ENCODE measurements around the gene SALL2.
"Not testable (repeated sequence)": the region's sequence is repeated elsewhere in the genome, so short reads cannot be mapped to it uniquely, and the experiment has no call there.

SALL2 gene

GRCh38 chr14:21525962-21526671 is at the start of gene SALL2:
Gene SALL2 (minus strand): TSS chr14:21526346. CDS start chr14:21526127, 219 bp downstream.
- intact Hi-C loops (cut with DNase I) = no loop called here
- peak; percentile 66 to 95 (median 87) for DNase-seq

GRCh38 chr14:21575661-21576060 is 49.5 kb upstream of the SALL2 start:
- intact Hi-C loops (cut with DNase I) = no loop called here
- no peak for DNase-seq

- intact Hi-C loops (cut with DNase I) = no loop called here
- no peak for DNase-seq
Measured at GRCh38 chr14:21572604-21573003, 46.5 kb upstream of the SALL2 start.

GRCh38 chr14:21558703-21559170 is 32.6 kb upstream of the SALL2 start:
- DNase-seq = no peak
- intact Hi-C loops (cut with DNase I) = loop anchor here (10.0 kb wide), 2 partner anchors 54 to 454 kb away; partner anchors contain the start of gene TMEM253

GRCh38 chr14:21557084-21557901 is 31.1 kb upstream of the SALL2 start:
- peak in 41 of 42 donors; percentile 15 to 94 (median 76) for DNase-seq
- intact Hi-C loops (cut with DNase I) = loop anchor here (10.0 kb wide), 2 partner anchors 52 to 452 kb away; partner anchors contain the start of gene TMEM253

- intact Hi-C loops (cut with DNase I) = loop anchor here (10.0 kb wide), 2 partner anchors 52 to 452 kb away; partner anchors contain the start of gene TMEM253
- DNase-seq = no peak
Measured at GRCh38 chr14:21556378-21557083, 30.4 kb upstream of the SALL2 start.

- intact Hi-C loops (cut with DNase I) = loop anchor here (10.0 kb wide), 2 partner anchors 48 to 448 kb away; partner anchors contain the start of gene TMEM253
- DNase-seq = no peak
Measured at GRCh38 chr14:21553266-21553665, 27.1 kb upstream of the SALL2 start.

GRCh38 chr14:21544588-21544987 is 18.4 kb upstream of the SALL2 start:
- DNase-seq; intact Hi-C loops (cut with DNase I): not testable (repeated sequence)

- intact Hi-C loops (cut with DNase I) = no loop called here
- DNase-seq = no peak
Measured at GRCh38 chr14:21543963-21544362, 17.8 kb upstream of the SALL2 start.

- DNase-seq = no peak
- intact Hi-C loops (cut with DNase I) = no loop called here
Measured at GRCh38 chr14:21543521-21543960, 17.4 kb upstream of the SALL2 start.

GRCh38 chr14:21541413-21542074 is 15.4 kb upstream of the SALL2 start:
- intact Hi-C loops (cut with DNase I) = no loop called here
- DNase-seq = peak in 1 of 42 donors; percentile 19

GRCh38 chr14:21539189-21539940 is 13.2 kb upstream of the SALL2 start:
- DNase-seq = no peak
- intact Hi-C loops (cut with DNase I) = no loop called here

GRCh38 chr14:21537090-21537424 is 10.9 kb upstream of the SALL2 start:
- intact Hi-C loops (cut with DNase I) = no loop called here
- no peak for DNase-seq

GRCh38 chr14:21536418-21537089 is 10.4 kb upstream of the SALL2 start:
- intact Hi-C loops (cut with DNase I) = no loop called here
- DNase-seq = peak in 2 of 42 donors; percentile 11 to 35

- intact Hi-C loops (cut with DNase I) = no loop called here
- no peak for DNase-seq
Measured at GRCh38 chr14:21535545-21536417, 9.6 kb upstream of the SALL2 start.

GRCh38 chr14:21534576-21534975 is 8.4 kb upstream of the SALL2 start:
- DNase-seq = no peak
- intact Hi-C loops (cut with DNase I) = no loop called here

- no peak for DNase-seq
- intact Hi-C loops (cut with DNase I) = no loop called here
Measured at GRCh38 chr14:21533294-21533693, 7.1 kb upstream of the SALL2 start.

All from head of caudate nucleus (tissue), 42 donors.